Measurements from ENCODE around the gene TOGARAM2. TPM values are rescaled to one million over a fixed set of nuclear protein-coding genes. Genes with fewer than 3 reads are reported as not detected.
"Not testable (repeated sequence)": the region's sequence is repeated elsewhere in the genome, so short reads cannot be mapped to it uniquely, and the experiment has no call there.

TOGARAM2 gene
- total and polyA plus RNA-seq, 10 of the 15 experiments (the other 5 are each of a cell fraction or from before 2014, with no cell fraction given) = 0.01 to 0.06 (median 0.03) TPM; not detected in 7

- TF ChIP-seq BCLAF1 (IDR thresholded peaks at IDR 0.05) (no peak), NR2C2 (IDR thresholded peaks at IDR 0.05; ENCODE audit: borderline replicate concordance, control insufficient read depth, insufficient read length, low read depth) (no peak)
Measured at GRCh38 chr2:29084554-29084953, 103.5 kb downstream of the TOGARAM2 start (continued).

DNA sequence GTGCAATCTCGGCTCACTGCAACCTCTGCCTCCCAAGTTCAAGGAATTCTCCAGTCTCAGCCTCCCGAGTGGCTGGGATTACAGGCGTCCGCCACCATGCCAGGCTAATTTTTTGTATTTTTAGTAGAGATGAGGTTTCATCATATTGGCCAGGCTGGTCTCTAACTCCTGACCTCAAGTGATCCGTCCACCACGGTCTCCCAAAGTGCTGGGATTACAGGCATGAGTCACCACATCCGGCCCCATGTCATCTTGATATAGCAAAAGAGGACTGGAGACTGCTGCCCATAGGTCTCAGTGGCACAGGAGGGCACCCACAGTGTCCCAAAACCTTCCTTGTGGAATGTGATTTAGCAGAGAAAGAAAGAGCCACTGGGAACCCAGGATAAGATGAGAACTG is 109.2 kb downstream of the TOGARAM2 start:
- H3K79me2 ChIP-seq (ENCODE audit: control insufficient read depth, insufficient read depth, low read length); H3K4me3 ChIP-seq; CTCF ChIA-PET; H3K4me1 ChIP-seq (ENCODE audit: control insufficient read depth, insufficient read depth, low read length); H3K9me3 ChIP-seq (replicated peaks; ENCODE audit: control insufficient read depth, insufficient read depth, low read length); H3K4me2 ChIP-seq (ENCODE audit: control insufficient read depth, insufficient read depth); in situ Hi-C loops (cut with MboI); H4K20me1 ChIP-seq (ENCODE audit: control insufficient read depth, insufficient read depth); POLR2A ChIA-PET; BruUV-seq (replicated peaks); ATAC-seq; SMC1A ChIA-PET (ENCODE audit: uncharacterized antibody, unreplicated experiment); H3K27ac ChIP-seq (ENCODE audit: control insufficient read depth, insufficient read depth); H2AFZ ChIP-seq (ENCODE audit: control insufficient read depth, low read depth, low read length); DNase-seq (ENCODE audit: low read depth, low spot score); H3K36me3 ChIP-seq (ENCODE audit: control insufficient read depth in 2 of 2, insufficient read depth in 2 of 2, low read length in 1 of 2); H3K27me3 ChIP-seq (replicated peaks in 1 of 2; ENCODE audit: control insufficient read depth in 2 of 2, insufficient read depth in 2 of 2, low read length in 1 of 2); FAIRE-seq; H3K9ac ChIP-seq (ENCODE audit: control insufficient read depth, insufficient read depth, low read length); intact Hi-C loops (cut with micrococcal nuclease; ENCODE audit: unreplicated experiment); RAD21 ChIA-PET (ENCODE audit: unreplicated experiment): not testable (repeated sequence)
- 44% methylated on average over 7 of the region's 7 CpGs for WGBS (ENCODE audit: insufficient coverage, insufficient replicate concordance, low lambda C conversion rate, missing lambda C conversion rate)

GRCh38 chr2:29096969-29097368 is 115.9 kb downstream of the TOGARAM2 start:
- H3K9me3 ChIP-seq (replicated peaks; ENCODE audit: control insufficient read depth, insufficient read depth, low read length) = no peaks in the 10 kb centered on the region
- no peak for DNase-seq (ENCODE audit: low read depth, low spot score)
- 87% methylated on average over 8 of the region's 8 CpGs for WGBS (ENCODE audit: insufficient coverage, insufficient replicate concordance, low lambda C conversion rate, missing lambda C conversion rate)
- no peaks in the 10 kb centered on the region for H3K27me3 ChIP-seq (replicated peaks in 1 of 2; ENCODE audit: control insufficient read depth in 2 of 2, insufficient read depth in 2 of 2, low read length in 1 of 2)
- no peaks in the 10 kb centered on the region for H3K79me2 ChIP-seq (ENCODE audit: control insufficient read depth, insufficient read depth, low read length)
- BruUV-seq (replicated peaks) = no TSS peak
- no peak overlapping the region for H3K4me2 ChIP-seq (ENCODE audit: control insufficient read depth, insufficient read depth)
- POLR2A ChIA-PET = no interaction called here
- intact Hi-C loops (cut with micrococcal nuclease; ENCODE audit: unreplicated experiment) = no loop called here
- no peak overlapping the region for H3K9ac ChIP-seq (ENCODE audit: control insufficient read depth, insufficient read depth, low read length)
- no peak overlapping the region for H3K4me3 ChIP-seq
- H2AFZ ChIP-seq (ENCODE audit: control insufficient read depth, low read depth, low read length) = no peak overlapping the region
- no peak for TF ChIP-seq PAX5 (IDR thresholded peaks at IDR 0.05; ENCODE audit: borderline replicate concordance, low read depth, low read length)
- no peak for TF ChIP-seq SMARCA5 (IDR thresholded peaks at IDR 0.05)
- H3K36me3 ChIP-seq (ENCODE audit: control insufficient read depth in 2 of 2, insufficient read depth in 2 of 2, low read length in 1 of 2) = no peaks in the 10 kb centered on the region
- H3K27ac ChIP-seq (ENCODE audit: control insufficient read depth, insufficient read depth) = no peak overlapping the region
- ATAC-seq = no peak
- no peak for FAIRE-seq
- SMC1A ChIA-PET (ENCODE audit: uncharacterized antibody, unreplicated experiment) = interaction anchor here (0.7 to 1.3 kb wide), 2 partner anchors 9 to 100 kb away, joined by 3 read pairs; no protein-coding TSS in a partner anchor
- RAD21 ChIA-PET (ENCODE audit: unreplicated experiment) = no interaction called here
- in situ Hi-C loops (cut with MboI) = no loop called here
- no peaks in the 10 kb centered on the region for H4K20me1 ChIP-seq (ENCODE audit: control insufficient read depth, insufficient read depth)
- H3K4me1 ChIP-seq (ENCODE audit: control insufficient read depth, insufficient read depth, low read length) = no peaks in the 10 kb centered on the region
- CTCF ChIA-PET = no interaction called here
